ENCODE results near the gene NAT9.

The NAT9 gene

DNA sequence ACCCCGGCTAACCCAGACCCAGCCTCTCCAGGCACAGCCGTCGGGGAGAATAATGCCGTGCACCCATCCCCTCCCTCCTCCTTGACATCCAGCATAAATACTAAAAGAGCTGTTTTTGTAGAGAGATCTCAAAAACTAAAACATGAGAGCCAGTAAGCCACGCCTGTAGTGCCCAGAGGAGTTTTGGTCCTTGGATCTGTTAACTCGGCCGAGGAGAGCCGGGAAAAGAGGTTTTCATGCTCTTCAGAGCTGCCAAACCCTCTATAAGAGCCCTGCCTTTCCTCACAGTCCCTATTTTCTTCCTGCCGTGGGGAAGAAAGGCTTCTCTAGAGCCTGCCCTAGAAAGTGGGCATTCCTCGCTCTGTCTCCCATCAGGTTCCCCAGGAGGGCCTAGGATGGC is 30.2 kb upstream of the NAT9 start:
- H3K4me3 ChIP-seq (ENCODE audit: low read depth, low read length): no peak overlapping the region

DNA sequence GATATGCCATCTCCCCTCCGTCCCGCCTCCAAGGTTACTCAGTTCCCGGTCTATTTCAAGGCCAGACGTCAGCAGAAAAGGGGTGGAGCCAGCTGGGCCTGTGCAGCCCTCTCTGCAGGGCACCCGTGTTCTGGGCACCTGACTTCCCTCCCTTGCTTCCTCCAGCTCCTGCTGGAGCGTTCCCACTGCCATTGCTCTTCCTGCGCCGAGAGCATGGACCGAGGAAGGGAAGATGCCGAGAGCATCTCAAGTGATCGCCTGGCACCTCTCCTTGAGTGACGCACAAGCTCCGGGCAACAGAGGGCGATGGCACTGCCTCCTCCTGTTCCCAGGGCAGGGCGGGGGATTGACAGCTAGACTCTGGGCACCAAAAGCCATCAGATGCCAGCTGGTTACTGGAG is 29.4 kb upstream of the NAT9 start:
- no peak overlapping the region for H3K4me3 ChIP-seq (ENCODE audit: low read depth, low read length)

DNA sequence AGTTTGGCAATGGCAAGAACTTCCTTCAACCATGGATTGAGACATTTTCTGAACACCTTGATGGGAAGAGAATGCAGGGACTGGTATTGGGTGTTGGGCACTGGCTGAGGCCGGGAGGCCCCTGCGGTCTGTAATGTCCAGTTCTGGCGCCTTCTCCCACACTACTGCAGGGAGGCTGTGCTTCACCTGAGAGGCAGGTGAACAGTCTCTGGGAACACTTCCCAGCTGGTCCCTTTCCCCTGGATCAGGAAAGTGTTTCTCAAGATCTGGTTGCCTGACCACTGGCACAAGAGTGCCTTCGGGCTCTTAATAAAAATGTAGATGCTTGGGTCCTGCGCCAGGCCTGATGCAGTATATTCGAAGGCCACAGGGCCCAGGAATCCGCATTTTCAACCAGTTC is 28.5 kb upstream of the NAT9 start:
- H3K4me3 ChIP-seq (ENCODE audit: low read depth, low read length): no peak overlapping the region

DNA sequence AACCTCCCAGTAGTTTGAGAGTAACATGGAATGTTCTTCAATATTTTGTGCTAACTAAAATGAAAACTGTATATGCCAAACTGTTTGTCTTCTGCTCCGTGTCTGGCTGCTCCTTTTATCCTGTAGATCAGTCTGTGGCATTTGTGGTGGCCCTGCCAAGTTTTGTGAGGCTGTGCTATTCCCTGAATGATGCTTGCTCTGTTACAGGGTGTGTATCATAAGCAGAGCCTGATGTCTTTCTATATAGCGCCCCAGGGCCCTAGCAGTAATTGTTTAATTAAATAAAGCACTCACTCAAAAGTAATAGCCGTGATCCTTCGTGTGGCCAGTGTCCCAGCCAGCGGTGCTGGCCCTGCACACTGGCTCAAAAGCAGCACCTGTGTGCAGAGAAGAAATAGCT is 27.8 kb upstream of the NAT9 start:
- H3K4me3 ChIP-seq (ENCODE audit: low read depth, low read length): no peak overlapping the region

DNA sequence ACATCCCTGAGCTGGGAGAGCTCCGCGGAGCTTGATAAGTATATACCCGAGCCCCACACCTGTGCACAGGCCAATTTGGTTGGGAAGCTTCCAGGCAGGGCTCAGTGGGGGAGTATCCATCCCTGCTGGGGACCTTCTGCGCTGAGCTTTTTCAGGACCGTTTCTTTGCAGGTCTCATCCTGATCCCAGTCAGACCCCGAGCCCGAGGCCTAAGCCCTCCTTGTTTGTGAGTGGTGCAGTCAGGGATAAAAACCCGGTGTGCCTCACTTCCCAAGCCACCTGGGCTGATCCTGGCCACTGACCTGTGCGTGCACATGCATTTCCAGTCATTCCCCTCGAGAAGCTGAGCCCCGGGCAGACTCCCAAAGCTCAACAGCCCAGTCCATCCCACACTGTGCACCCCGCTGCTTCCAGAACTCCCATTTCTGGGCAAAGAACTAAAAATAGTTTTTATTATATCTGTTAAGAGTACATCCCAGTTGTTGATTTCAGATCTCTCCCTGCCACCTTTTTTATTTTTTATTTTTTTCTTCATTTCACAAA is 27.3 kb upstream of the NAT9 start:
- H3K4me3 ChIP-seq (ENCODE audit: low read depth, low read length): no peak overlapping the region

DNA sequence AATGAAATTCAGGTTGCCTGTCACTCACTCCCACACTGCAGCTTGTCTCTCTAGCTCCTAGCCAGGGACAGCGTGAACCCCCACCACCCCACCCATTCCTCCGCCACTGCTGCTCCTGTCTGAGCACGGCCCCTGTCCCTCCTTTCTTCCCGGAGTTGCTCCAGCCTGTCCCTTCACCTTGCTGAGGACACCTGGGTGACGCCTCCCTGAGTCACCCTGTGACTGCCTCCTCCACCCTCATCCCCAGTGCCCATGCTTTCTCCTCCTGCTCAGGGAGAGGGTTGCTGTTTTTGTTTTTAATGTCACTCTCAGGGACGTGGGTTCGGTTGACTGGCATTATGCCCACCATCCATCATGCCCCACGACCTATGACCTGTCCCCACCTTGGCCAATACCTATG is 25.8 kb upstream of the NAT9 start:
- no peak overlapping the region for H3K4me3 ChIP-seq (ENCODE audit: low read depth, low read length)

DNA sequence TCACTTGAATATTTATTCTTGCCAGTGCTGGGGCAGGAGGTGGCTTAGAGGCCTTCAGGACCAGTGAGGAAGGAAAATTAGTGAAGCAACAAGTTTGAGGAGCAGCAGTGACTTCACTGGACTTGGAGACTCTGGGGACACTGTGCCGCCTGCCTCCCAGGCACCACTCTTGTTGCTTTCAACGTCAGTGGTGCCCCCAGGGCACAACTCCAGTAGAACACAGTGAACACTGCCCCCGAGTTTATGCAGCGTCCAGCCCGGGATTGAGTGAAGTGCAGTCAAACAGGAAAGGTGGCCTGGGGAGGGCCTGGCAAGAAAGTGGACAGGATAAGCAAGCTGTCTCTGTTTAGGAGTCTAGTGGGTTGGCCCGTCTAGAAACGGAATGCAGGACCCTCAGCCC is 24.4 kb upstream of the NAT9 start:
- no peak overlapping the region for H3K4me3 ChIP-seq (ENCODE audit: low read depth, low read length)

DNA sequence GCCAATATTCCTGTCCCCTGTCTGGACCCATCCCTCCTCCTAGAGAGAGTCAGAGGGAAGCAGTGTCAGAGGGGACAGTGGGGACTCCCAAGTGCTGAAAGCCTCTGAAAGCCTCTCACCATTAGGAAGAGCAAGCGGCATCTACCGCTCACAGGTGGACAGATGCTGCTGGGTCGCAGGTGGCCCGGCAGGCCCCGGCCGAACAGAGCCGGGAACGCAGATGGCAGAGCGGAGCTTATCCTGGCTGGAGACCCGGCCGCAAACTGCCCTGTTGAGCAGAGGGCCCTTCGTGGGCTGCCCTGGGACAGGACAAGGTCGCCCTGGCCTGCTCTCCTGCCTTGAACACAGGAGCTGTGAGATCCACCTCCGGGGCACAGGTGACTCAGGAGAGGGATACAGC is 23.0 kb upstream of the NAT9 start:
- H3K4me3 ChIP-seq (ENCODE audit: low read depth, low read length): no peak overlapping the region

DNA sequence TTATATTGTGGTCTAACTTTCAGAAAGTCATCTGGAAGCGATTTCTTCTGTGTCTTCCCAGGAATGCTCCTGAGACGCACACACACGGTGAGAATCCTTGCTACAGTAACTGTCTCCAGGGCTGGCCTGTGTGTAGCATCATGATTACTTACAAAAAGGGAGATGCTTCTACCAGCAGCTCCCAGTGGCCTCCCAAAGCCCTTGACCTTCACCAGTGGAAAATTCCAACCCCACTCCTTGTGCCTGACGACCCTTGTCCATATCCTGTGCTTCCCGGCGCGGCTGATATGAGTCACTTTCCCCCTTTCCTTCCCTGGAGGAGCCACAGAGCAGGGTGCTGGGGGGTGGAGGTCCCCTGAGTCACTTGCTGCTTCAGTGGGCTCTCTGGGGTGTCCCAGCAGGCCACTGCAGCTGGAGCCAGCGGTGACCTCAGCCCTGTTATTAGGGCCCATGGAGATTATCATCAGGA is 22.1 kb upstream of the NAT9 start:
- H3K4me3 ChIP-seq (ENCODE audit: low read depth, low read length): no peak overlapping the region

DNA sequence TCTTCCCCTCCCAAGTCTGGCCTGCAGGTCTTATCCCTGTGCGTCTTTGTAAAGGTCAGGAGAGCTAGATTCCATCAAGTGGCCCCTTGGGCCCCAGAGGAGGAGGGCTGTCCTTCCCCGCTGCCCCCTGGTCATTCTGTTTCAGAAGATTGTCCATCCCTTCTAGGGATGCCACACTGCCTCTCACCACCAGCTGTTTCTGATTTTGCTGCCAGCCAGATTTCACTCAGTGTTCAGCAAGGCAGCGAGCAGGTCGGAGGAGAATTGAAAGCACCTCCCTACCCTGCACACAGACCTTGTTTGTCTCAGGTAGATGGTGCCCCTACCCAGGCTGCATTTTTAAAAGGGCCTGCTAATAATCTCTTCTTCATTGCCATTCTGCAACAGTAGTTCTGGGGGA is 21.7 kb upstream of the NAT9 start:
- H3K4me3 ChIP-seq (ENCODE audit: low read depth, low read length): no peak overlapping the region

DNA sequence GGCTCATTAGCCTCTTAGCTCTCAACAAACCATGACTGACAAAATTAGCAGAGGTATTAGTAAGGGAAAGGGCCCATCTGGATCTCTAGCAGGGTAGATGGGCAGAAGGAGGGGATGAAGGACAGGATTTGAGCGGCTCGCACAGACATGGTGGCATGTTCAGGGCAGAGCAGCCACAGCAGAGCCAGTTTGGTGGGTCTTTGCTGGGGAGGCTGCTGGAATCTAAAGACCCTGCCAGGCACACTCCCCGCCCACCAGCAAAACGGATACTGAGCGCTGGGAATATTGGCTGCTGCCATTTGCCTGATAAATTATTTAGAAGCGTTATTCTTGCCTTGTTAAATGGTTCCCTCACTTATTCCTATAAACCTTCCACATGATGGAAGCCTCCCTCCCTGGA is 20.7 kb upstream of the NAT9 start:
- no peak overlapping the region for H3K4me3 ChIP-seq (ENCODE audit: low read depth, low read length)

DNA sequence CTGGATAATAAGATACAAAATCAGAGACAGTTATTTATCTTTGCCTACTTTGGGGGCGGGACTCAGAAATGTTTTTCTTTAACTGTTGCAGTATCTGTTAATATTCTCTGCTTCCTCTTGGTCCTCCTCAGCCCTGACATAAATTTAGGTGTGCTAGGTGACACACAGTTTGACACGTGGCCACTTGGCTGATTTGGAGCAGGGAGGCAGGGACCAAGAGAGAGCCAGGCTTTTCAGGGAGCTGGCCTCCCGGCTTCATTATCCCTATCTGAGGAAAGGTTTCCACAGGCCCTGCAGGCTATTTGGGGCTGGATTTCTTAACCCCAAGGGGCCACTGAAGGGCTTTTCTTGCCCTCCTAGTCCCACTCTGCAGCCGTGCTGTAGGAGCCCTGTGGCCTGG is 20.1 kb upstream of the NAT9 start:
- H3K4me3 ChIP-seq (ENCODE audit: low read depth, low read length): no peak overlapping the region

DNA sequence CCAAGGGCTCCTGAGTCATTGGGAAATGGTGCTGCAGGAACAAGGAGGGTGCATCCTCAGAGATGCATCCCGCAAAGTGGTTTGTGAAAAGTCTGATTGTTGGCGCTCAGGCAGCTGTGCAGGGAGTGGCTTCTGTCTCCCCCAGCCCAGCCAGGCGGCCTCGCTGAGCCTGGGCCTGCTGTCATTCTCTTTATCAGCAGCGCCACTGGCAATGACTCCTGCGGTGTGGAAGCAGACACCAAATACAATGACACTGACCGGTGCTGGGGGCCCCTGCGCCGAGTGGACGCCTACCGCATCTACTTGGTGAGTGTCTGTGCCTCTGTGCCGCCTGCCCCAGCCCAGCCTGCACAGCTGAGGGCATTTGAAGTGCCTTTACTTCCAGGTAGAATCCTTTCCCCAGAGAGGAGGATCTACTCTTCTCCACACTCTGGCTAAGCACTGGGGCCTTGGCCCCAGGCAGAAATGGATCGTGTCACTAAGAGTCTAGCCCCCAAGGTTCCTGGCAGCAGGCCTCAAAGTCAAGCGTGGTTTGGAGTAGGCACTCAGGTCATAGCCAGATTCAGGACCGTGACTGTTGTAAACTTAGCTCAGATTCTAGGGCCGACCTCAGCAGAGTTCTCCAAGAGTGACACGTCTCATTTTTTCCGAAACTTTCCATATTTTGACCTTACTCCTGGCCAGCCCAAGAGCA is 19.3 kb upstream of the NAT9 start:
- no peak overlapping the region for H3K4me3 ChIP-seq (ENCODE audit: low read depth, low read length)

DNA sequence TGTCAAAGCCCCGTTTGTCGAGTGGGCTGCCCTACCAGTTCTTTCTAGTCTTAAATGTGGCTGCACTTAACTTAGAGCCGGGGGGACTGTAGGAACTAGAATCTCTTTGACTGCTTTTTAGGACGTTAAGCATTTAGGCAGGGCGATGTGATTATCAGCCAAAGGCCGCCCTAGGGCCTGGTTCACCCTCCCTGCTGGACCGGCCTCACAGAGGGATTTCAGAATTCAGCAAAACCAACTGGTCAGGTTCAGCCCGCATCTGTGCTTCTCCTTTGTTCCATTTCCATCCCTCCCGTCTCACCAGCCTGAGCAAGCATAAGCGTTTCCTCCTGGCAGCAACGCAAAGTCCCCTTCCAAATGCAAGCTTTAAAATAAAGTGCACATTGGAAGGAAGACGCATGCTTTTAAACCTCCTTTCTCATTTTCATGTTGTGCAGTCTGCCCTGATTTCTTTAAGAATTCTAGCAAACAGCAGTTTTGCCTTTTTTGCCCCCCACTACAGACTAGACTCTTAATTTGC is 16.5 kb upstream of the NAT9 start:
- no peak overlapping the region for H3K4me3 ChIP-seq (ENCODE audit: low read depth, low read length)

DNA sequence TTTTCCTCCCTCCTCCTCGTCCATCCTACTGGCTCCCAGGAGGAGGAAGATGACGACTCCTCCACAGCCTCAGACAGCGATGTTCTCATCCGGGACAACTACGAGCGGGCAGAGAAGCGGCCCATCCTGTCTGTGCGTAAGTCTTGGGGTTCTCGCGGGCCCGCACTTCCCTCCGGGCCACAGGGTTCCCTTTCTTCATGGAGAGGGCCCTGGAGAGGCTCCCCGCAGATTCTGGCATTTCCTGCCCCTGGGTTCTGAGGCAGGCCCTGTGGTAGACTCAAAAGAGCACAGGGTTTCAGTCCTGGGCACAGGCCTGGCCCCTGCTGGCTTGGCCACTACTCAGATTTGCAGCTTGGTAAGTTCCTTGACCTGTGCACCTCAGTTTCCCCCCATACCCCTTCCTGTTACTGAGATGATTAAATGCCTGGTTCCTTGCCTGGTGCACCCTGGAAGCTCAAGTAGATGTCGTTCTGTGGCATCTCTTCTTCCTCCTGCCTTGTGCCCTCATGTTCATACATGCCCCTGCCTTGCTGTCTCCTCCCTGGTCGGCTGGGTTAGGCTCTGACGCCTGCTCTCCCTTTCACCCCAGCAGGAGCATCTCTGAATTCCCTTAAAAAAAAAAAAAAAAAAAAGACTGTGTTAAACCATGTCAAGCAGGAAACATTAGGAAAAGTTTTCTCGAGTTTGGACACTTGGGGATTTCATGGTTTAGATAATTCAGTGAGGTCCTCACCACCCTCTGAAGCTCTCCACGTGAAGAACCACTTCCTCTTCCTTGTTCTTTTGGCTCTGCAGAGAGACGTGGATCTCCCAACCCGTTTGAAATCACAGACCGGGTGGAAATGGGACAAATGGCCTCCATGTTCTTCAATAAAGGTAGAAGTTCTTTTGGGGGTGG is 14.3 kb upstream of the NAT9 start:
- H3K4me3 ChIP-seq (ENCODE audit: low read depth, low read length): no peak overlapping the region

DNA sequence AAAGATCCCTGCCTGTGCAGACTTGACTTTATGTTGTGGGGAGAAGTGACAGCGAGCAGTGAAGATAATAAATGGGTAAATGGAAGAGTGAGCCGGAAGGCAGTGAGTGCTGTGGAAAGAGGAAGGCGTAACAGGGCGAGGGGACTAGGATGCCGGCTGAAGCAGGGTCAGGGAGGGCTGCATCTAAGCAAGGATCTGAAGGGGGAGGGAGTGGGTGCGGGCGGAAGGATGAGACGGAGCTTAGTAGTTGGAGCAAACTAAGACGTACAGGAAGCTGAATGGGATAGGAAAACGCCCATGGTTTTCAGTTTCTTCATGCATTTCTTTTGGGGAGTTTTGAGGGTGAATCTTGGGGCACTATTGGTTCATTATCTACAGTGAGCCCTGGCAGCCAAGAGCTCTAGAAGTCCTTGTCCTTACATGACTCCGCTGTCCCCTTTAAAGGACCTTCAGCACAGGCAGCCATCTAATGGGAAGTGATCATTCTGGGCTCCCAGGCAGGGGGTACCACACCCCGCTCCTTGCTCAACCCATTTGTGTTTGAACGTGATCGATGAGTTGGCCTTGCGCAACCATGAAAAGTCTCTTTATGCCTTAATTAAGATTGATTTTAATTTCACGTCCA is 10.4 kb upstream of the NAT9 start:
- no peak overlapping the region for H3K4me3 ChIP-seq (ENCODE audit: low read depth, low read length)

DNA sequence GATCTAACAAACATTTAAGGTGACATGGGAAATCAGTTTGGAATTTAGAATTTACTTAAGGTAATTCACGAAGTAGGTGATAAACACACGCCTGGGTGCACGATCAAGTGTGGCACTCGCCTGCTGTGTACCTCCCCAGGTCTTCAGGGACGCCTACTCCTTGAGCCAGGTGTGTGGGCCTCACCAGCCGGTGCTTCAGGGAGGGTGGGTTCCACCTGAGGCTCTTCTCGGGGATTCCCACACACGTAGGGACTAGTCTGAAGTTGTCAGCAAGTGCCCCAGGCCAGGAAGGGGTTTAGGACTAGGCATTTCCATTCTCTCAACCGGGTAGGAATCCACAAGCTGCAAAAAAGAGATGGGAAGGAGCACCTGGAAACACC is 9.8 kb upstream of the NAT9 start:
- H3K4me3 ChIP-seq (ENCODE audit: low read depth, low read length): no peak overlapping the region

DNA sequence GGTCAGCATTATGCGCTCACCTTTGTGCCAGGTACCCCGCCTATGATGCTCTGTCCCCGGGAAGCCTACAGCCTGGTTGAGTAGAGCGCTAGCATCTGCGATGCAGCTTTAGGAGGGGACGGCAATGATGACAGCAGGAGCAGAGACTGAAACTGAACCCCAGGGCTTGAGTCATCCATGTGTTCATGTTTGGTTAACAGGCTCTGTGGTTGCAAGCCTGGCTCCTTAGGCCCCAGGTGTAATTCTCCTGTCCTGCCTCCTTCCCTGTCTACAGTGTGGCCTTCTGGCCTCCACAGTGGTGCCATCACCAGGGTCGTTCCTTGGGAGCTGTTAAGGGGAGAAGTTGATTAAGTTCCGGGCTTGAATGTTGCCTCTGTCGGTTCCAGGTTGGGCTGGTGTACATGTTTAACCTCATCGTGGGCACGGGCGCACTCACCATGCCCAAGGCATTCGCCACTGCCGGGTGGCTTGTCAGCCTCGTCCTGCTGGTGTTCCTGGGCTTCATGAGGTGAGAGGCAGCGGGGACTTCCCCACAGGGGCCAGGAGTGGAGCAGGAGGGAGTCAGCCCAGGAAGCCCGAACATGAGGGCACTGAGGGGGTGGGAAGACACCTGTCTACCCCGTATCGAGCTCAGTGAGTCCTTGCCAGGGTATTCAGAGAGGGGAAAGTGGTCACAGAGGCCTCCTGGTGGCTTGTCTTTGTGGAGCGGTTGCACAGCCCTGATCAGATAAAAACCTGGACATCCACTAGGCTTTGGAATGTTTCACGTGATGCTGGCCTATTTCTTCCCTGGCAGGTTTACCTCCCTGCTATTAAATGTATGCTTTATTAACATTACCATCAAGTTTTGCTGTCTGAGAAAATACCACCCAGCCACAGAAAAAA is 9.2 kb upstream of the NAT9 start:
- no peak overlapping the region for H3K4me3 ChIP-seq (ENCODE audit: low read depth, low read length)

DNA sequence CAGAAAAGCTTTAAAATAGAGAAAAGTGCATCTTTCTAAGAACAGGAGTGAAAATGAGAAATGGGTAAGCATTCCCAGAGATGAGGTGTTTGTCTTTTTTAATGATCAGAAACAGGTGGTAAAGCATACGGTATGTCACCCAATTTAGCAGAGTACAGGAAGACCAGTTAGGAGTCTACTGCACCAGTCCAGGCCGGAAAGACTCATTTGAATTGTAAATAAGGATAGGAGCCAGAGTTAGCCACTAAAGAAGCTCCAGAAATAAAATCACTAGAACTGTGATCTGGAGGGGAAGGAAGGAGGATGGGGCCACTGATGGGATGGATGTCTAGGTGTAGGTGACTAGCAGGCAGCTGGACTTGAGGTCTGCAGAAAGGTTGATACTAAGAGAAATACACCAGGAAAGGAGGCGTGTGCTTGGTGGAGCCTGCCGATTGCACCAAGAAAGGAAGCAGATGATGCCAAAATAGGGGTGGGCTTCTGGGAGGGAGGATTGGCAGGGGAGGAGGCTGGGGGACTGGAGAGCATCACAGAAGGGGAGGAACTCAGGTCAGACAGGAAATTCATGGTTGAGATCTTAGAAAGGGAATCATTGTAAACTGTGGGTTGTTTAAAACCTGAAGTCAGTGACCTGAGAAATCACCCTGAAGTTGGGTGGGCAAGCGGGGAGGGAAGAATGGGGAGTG is 8.1 kb upstream of the NAT9 start:
- H3K4me3 ChIP-seq (ENCODE audit: low read depth, low read length): no peak overlapping the region

DNA sequence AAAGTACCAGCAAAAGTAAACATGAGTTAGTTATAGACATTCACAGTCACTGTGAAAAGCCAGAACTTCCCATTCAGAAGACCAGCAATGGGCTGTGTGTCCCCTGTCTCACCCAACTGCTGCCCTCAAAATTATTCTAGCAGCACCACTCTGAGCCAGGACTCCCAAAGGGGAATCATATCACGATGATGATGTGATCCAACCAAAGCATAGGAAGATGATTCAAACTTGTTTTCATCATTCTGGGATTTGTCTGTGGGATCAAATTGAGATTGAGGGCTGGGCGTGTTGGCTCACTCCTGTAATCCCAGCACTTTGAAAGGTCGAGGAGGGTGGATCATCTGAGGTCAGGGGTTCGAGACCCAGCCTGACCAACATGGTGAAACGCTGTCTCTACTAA is 6.4 kb upstream of the NAT9 start:
- H3K4me3 ChIP-seq (ENCODE audit: low read depth, low read length): no peak overlapping the region
